Measurements from ENCODE around the gene BLACAT1.
"Not testable (repeated sequence)": the region's sequence is repeated elsewhere in the genome, so short reads cannot be mapped to it uniquely, and the experiment has no call there.

DNA sequence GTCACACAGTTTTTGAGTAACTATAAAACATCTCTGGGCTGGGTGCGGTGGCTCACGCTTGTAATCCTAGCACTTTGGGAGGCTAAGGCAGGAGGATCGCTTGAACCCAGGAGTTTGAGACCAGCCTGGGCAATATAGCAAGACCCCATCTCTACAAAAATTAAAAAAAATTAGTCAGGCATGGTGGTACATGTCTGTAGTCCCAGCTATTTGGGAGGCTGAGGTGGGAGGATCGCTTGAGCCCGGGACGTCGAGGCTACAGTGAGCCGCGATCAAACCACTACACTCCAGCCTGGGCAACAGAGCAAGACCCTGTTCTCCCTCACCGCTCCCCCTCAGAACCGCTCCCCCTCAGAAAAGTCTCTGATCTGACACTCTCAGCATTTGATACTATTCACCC, 26.7 kb upstream of the BLACAT1 start:
- TF ChIP-seq, protein P1, sequence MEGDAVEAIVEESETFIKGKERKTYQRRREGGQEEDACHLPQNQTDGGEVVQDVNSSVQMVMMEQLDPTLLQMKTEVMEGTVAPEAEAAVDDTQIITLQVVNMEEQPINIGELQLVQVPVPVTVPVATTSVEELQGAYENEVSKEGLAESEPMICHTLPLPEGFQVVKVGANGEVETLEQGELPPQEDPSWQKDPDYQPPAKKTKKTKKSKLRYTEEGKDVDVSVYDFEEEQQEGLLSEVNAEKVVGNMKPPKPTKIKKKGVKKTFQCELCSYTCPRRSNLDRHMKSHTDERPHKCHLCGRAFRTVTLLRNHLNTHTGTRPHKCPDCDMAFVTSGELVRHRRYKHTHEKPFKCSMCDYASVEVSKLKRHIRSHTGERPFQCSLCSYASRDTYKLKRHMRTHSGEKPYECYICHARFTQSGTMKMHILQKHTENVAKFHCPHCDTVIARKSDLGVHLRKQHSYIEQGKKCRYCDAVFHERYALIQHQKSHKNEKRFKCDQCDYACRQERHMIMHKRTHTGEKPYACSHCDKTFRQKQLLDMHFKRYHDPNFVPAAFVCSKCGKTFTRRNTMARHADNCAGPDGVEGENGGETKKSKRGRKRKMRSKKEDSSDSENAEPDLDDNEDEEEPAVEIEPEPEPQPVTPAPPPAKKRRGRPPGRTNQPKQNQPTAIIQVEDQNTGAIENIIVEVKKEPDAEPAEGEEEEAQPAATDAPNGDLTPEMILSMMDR (IDR thresholded peaks at IDR 0.05), result not testable (repeated sequence)
- TF ChIP-seq EP300, POLR2A (IDR thresholded peaks at IDR 0.05): not testable (repeated sequence)

Data from gastroesophageal sphincter (tissue), 3 donors.